DMS53 treated with DMSO at 0.1 percent for 48 hours (cell line): ENCODE results near the gene ERMAP.
"Not testable (repeated sequence)": the region's sequence is repeated elsewhere in the genome, so short reads cannot be mapped to it uniquely, and the experiment has no call there.

Source experiments
- DNase-seq: peaks from one replicate; lab custom pipeline; 2025; ENCODE audit not compliant: unreplicated experiment; lab: John Stamatoyannopoulos, UW

Gene ERMAP

DNA sequence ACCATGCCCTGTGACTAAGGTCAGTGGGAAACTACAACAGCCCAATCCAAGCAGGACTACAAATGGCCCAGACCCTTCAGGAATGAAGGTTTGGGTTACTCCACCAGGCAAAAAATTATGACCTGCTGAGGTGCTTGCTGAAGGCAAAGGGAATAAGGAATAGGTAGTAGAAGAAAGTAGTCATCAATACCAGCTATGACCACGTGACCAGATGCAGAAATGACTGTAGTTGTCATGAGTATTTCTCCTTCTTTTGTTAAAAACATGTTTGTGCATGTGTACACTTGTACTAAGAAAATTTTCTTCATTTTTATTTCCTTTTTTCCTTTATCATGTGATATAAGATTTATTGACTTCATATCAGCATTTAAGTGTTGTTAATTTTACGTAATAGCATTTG, 52.3 kb downstream of the ERMAP start:
- DNase-seq, result not testable (repeated sequence)

- DNase-seq, result not testable (repeated sequence)
These were observed 52.8 kb downstream of the ERMAP start for GRCh38 chr1:42869751-42870150.

DNA sequence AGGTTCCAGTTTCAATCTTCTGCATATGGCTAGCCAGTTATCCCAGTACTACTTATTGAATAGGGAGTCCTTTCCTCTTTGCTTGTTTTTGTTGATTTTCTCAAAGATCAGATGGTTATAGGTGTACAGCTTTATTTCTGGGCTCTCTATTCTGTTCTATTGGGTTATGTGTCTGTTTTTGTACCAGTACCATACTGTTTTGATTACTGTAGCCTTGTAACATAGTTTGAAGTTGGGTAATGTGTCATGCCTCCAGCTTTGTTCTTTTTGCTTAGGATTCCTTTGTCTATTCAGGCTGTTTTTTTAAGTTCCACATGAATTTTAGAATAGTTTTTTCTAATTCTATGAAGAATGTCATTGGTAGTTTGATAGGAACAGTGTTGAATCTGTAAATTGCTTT, 56.2 kb downstream of the ERMAP start:
- not testable (repeated sequence) for DNase-seq

DNA sequence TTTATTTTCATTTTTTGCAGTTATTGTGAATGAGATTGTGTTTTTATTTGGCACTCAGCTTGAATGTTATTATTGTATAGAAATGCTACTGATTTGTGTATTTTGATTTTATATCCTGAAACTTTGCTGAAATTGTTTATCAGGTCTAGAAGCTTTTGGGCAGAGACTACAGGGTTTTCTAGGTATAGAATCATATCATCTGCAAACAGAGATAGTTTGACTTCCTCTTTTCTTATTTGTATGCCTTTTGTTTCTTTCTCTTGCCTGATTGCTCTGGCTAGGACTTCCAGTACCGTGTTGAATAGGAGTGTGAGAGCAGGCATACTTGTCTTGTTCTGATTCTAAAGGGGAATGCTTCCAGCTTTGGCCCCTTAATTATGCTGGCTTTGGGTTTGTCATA, 56.7 kb downstream of the ERMAP start:
- DNase-seq, result no peak

DNA sequence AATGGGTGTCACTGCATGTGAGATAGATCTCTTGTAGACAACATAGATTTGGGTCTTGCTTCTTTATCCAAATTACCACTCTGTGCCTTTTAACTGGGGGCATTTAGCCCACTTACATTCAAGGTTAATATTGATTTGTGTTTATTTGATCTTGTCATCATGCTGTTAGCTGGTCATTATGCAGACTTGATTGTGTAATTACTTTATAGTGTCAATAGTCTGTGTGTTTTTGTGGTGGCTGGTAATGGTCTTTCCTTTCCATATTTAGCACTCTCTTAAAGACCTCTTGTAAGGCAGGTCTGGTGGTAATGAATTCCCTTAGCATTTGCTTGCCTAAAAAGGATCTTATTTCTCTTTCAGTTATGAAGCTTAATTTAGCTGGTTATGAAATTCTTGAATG, 59.1 kb downstream of the ERMAP start:
- DNase-seq, result no peak

- DNase-seq, result no peak
These were observed 60.5 kb downstream of the ERMAP start for GRCh38 chr1:42877380-42877779.

- no peak for DNase-seq
These were observed 63.5 kb downstream of the ERMAP start for GRCh38 chr1:42880384-42880783.

DNA sequence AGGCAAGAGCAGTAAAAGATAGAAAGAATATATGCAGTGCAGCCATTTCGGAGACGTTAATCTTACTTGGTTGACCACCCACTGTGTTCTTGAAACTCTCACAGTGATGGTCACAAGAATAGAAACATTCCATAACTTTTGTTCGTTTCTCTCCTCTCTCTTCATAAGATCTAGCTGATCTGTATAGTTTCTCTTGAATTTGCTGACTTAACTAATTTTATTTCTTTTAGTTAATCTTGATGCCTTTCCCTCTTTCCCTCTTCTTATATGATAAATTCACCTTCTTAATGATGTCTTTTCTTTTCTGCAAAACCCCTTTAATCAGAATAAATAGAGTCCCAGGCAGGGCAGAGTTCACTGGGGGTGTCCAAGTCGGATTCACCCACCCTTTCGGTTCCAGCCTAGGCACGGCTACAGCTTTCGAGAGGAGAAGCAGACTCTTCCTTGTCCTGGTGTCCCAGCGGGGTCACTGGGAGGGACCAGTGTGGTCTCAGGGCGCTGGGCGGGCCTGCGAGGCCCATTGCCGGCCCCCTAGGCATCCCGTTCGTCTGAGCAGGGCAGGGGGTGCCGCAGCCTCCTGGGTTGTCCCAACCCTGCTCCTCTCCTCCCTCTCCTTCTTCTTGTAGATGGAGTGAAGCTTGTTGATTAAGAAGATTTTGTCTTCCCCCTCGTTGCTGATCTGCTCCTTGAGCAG, 69.3 kb downstream of the ERMAP start:
- DNase-seq, result no peak

GRCh38 chr1:42886800-42887199, 69.9 kb downstream of the ERMAP start:
- DNase-seq, result no peak

GRCh38 chr1:42887366-42887765, 70.4 kb downstream of the ERMAP start:
- no peak for DNase-seq

- DNase-seq, result no peak
These were observed 71.2 kb downstream of the ERMAP start for GRCh38 chr1:42888013-42888633.

- no peak for DNase-seq
These were observed 72.3 kb downstream of the ERMAP start for GRCh38 chr1:42889264-42889663.

DNA sequence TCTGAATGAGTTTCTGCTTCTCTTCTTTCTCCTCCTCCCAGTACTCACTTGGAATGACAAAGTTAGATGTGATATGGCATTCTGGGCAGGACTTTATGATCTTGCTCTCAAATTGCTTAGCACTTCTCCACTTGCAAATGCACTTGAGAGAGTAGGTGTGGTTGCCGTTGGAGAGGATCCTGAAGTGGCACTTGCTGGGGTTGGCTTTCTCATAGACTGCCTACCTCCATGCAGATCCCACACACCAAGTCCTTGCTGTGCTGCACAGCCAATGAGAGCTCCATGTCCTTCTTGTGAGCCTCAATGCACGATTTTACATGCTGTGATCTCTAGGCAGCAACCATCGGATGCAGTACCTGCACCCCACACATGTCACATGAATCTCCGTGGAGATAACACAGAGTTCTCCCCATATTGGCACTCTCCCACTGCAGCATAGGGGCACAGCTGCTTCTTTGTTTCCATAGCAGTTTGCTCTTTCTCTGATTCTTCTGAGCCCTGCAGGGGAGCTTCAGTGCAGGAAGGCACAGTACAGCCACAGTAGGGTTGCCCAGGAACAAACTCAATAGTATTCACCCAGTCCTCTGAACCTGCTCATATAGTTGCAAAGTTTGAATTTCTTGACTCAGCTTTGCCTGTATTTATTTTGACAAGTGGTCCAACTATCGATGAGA, 74.7 kb downstream of the ERMAP start:
- no peak for DNase-seq
